LHCN-M2 (cell line): Measurements from ENCODE around the gene CNTNAP2. TPM values are rescaled to one million over a fixed set of nuclear protein-coding genes. Genes with fewer than 3 reads are reported as not detected.
A peak's percentile ranks its signal among the peaks of the same experiment; 100 is the strongest.

Experiments used
- DNase-seq: peaks from one replicate; pipeline ENCODE4 v3.0.0-alpha.2; 2012; ENCODE audit warnings: low read depth
- total RNA-seq: library from RNA; depleted of rRNA; stranded (reverse); fragments of >200 nt; gene quantifications from 2 replicates; pipeline ENCODE4 v1.2.3, GENCODE V29; 2014

The CNTNAP2 gene
- total RNA-seq, 1 experiment from 2014 or later = not detected

DNA sequence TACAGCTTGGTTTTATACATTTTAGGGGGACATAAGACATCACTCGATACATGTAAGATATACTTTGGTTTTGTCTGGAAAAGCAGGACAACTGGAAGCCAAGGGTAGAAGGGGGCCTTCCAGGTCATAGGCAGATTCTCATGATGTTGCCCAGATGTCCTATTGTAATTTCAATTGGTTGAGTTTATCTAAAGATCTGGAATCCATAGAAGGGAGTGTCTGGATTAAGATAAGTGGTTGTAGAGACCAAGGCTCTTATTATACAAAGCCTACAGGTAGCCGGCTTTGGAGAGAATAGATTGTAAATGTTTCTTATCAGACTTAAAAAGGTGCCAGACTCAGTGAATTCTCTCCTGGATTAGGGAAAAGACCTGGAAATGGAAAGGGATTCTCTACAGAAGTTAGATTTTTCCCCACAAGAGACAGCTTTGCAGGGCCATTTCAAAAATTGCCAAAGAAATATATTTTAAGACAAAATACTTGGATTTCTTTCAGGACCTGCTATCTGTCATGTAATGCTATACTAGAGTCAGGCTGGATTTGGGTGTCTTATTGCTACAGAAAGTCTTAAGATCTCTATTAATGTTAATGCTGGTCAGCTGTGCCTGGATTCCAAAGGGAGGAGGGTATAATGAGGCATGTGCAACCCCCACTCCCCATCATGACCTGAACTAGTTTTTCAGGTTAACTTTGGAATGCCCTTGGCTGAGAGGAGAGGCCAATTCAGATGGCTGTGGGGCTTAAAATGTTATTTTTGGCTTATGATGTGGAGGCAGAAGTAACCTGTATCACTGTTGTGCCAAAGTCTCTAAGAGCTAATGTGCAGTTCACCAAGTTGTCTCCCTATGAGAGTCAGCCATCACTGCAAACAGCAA is 1962.8 kb downstream of the CNTNAP2 start:
- no peak for DNase-seq

DNA sequence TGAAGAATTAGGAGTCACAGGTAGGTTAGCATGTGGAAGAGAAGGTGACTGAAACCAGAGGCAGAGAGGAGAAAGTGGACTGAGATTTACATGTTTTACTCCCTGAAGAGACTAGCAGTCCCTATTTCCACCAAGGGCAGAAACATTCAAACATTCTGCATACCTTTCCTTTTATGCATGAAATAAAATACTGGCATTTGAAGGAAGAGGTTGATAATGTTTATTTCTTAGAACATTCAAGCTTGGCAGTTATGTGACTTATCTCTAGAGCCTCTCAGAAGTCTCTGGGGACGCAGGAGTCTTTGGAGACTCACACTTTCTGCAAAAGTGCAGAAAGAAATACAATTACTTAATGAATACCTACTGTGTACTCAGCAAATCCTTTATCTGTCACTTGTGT is 1966.8 kb downstream of the CNTNAP2 start:
- DNase-seq = no peak

DNA sequence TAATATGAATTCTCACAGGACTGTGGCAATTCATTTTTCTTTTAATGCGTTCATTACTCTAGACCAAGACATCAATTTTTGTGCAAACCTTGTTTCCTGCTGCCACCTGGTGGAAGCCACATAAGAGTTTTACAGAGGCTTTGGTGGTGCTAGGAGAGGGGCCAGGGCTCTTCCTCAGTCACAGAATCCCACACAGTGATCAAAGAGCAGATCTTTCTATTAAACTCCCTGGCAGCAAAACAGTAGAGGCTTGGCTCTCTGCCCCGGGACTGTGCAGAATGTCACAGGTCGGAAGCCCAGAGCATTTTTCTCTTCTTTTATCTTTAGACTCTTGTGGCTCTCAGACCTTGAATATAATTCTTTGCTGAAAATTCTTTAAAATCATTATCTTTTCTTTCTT is 1967.5 kb downstream of the CNTNAP2 start:
- DNase-seq = peak; percentile 15

DNA sequence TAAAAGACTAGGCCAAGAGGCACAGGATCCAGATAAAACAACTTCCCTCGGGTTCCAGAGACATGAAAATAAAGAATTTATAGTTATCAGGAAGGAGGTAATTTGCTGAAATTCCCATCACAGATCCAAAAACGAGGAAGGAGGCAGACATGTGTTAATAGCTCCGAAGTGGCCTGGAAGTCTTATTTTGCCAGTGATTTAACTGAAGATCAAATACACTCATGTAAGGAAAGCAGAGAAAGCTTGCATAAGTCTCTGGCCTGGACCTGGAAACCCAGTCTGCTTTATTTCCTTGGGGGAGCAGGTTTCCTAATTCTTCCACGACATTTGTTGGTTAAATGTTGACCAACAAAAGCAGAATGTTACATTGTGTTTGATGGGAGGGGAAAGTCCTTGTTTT is 1975.3 kb downstream of the CNTNAP2 start:
- DNase-seq = no peak

DNA sequence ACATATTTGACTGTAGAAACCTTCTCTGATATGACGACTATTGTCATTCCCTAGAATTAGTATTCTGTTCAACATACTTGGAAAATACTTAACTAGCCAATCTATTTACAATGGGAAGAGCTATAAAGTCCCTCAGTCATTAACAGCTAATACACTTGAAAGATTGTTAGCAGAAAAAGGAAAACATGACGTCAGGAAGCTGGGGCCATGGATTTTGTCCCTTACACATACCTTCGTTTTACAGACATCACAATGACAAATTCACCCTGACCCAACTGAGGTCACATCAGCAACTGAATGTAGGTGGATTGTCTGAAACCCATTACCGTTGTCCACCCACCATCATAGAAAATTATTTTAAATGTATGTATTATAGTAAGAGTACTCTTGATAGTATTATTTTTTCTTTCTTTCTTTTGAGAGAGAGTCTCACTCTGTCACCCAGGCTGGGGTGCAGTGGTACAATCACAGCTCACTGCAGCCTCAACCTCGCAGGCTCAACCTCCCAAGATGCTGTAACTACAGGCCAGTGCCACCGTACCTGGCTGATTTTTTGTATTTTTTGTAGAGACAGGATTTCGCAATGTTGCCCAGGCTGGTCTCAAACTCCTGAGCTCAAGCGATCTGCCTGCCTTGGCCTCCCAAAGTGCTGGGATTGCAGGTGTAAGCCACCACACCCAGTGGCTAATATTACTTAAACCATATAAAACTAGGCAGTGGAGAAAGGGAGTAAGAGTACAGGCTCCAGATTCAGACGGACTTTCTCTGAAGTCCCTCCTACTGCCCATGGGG is 1977.0 kb downstream of the CNTNAP2 start:
- no peak for DNase-seq

DNA sequence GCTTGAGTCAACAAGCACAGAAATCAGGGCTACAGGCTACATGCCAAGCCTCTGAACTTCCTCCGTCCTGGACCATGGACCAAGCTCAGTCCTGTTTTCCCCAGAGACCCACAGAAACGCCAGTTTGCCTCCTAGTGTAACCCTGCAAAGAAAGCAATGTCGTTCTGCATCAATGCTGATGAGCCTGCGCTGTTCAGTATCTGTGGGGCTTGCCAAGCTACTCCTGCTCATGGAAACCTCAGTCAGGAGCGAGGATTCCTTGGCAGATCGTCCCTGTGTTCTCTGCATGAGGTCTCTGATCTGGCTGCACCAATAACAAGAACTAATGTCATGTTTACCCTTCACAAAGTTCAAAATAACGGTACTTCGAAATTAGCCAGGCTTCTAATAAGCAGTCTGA is 1978.5 kb downstream of the CNTNAP2 start:
- DNase-seq = no peak

DNA sequence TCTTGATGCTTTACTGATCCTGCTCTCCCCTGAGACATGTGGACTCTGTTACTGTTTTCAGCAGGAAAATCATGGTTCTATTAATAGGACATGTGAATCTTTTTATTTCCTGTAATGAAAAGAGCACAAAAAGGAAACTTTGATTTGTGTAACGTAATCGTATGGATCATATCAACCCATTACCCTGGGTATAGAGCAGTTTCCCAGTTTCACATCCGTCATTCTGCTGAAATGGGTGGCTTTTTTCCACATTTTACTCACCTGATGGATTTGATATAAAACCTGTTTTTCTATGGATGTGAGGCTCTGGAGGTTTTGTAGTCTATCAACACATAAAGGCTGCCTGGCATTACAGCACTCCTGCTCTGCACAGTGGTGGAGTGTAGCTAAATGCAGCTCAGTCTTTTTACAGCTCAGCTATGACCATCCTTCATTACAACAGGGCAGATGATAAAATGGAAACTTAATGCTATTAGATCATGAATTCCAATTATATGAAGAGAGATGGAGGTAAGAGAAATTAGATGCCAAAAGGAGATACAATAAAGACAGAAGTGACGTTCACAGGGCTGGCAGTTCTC is 1987.6 kb downstream of the CNTNAP2 start:
- no peak for DNase-seq

DNA sequence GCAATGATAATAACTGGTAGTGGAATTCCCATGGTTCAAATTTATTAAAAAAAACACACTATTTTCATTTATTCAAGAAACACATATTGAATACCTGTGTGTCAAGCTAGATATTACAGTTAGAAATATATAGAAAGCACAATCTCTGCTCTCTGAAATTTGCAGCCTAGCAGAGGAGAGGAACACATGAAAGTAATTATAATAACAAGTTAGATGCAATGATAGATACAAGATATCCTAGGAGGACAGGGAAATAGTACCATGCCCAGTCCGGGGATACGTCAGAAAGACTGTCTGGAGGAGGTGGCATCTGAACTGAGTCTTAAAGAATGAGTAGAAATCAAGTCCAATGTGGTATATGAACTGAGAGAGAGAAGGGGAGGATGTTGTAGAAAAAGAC is 1988.3 kb downstream of the CNTNAP2 start:
- DNase-seq = no peak

DNA sequence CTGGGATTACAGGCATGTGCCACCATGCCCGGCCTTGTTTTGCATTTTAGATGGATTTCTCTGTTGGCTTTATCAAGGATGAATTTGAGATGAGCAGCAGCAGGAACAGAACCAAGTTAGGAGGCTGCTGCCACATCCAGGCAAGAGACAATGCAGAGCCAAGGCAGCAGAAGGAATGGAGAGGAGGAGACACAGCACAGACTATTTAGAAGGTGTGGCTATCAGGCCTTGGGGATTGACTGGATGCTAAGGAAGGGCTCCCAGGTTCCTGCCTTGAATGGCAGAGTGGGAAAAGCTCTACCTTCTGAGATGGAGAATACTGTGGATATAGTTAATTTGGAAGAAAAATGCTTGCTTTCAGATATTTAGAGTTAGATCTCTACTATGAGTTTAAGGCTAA is 1989.3 kb downstream of the CNTNAP2 start:
- DNase-seq = no peak

DNA sequence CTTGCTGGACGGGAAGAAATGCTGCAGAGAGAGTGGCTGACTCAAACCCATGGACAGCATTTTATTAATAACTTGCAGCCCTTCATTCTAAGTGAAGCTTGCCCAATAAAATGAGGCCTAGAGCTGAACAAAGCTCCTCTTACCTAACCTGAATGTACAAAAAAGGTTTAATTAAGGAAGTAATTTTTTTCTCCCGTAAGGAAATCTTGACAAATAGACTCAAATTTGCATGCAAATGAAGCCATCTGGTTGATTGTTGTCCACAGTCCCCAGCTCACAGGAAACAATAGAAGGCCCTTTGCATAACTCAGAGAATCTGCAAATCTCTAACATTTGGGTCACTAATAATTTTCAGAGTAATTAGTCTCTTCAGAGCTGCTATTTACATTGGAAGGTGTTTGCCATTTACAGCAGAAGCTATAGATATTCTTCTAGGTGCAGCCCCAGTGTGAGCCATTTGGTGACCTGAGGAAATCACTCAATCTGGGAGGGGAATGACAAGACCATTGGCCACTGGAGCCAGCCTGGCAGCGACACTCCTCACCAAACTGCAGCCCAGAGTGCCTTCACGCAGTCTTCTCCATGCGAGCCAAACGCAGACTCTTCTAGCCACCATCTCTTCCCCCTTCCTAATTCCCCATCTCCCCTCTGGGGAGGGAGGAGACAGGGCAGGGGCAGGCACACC is 1991.0 kb downstream of the CNTNAP2 start:
- no peak for DNase-seq

DNA sequence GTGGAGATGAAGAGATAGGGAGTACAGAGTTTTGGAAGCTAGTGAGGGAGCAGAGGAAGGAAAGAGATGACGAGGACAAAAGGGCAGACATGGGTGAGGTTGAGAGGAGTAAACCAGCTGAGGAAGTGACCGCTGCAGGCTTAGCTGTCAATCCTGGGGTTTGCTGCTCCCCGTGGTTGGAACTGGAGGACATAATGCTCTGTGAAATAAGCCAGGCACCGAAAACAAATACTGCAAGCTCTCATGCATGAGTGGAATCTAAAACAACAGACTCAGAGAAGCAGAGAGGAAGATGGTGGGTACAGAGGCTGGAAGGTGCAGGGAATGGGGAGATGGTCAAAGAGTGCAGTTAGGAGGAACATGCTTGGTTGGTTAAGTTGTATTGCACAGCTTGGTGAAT is 1991.8 kb downstream of the CNTNAP2 start:
- no peak for DNase-seq

DNA sequence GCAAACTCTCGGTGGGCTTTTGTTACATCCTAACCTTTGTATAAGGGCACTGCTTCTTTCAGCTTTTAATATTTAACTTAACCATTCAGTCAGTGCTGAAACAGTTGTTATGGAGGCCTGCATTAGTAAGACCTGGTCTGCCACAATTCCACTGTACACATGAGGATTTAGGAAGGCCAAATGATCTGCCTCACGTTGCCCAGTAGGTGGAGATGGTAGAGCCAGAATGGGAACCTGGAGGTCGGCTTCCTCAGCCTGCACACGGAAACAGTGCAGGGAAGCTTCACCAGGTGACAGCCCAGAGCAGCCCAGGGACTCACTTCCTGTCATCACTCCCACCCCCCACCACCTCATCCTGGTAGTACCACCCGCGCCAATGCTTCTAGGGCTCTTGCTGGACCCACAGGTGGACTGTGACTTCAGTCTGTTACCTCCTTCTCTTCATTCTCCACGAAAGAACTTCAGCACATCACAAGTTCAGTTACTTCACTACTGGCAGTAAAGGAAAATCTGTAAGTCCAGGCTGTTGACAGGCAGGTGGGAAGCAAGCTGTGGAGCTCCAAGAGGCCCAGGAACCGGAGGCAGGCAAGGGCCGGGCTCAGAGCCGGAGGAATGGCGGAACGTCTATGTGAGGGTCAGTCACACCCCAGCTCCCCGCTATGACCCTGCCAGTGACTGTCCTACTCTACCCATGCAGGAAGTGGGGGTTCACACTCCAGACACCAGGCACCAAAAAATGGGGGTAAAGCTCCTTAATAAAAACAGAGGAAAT is 1993.7 kb downstream of the CNTNAP2 start:
- DNase-seq = no peak

DNA sequence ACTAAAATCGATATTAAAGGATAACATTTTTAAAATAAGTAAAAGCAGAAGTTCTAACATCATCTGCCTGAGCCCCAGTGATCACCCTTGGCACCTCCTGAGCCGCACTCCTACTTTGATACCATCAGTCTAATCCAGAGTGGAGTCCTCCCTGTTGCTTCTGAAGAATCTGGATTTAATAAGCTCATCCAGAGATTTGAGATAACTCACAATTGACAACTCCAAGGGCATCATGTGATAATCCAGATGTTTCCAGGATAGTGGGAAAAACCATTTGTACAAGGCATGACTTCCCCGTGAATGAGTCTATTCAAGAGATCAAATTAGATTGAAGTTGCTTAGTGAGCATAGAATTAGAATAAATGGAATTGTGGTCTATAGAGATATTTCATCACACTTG is 1998.2 kb downstream of the CNTNAP2 start:
- no peak for DNase-seq

DNA sequence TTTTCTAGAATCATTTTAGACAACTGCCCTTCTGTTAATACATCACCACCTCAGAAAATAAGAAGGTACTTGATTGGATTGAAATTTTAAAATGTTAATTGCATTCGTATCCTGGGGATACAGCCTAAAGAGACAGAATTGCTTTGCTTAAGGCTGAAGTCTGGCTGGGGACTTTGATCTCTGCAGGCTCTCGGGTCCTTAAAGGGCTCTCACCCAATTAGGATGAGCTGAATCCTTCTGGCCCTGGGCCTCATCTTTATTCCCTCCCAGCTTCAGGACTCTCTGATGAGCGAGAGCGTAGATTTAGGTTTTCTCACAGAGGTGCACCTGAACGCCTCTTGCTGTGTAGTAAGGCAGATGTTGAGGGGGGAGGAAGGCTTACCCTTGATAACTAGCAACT is 1998.7 kb downstream of the CNTNAP2 start:
- no peak for DNase-seq

DNA sequence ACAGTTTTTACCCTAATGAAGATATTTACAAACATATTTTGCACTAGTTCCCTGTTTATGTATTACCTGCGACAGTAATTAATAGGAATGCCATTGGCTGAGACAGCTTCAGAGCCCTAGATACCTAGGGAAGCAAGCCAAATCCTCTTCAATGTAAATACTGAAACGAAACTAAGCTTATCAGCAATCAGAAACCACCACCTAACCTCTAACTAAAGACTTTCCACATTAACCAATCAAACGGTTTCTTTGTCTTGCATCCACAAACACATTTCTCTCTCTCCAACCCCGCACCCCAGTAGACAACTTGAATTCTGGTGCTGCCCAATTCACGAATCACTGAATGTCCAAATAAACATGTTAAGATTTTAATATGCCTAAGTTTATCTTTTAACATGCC is 1999.6 kb downstream of the CNTNAP2 start:
- no peak for DNase-seq

DNA sequence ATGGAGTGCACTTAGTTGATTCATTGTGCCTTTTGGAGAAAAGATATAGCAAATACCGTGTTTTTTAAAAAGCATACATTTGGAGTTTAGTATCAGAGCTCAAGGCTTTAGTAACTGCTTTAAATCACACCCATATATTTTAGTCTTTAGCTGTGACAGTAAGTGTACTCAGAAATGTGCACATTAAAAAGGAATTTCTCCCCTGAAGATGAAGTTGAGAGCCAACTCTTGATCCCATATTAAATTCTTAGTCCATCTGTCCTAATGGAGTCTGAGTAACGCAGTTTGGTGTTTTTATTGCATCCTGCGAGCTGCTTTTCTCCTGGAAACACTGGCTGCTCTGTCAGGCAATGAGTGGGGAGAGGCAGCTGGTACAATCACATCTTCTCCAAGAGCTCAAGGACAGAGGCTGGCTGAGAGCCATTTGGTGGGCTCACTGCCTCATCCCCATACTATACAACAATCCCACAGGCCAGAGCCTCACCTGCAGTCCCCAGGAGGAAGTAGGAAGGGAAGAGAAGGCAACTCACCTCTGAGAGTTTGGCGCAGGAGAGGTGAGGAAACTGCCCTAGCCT is 2000.3 kb downstream of the CNTNAP2 start:
- no peak for DNase-seq

DNA sequence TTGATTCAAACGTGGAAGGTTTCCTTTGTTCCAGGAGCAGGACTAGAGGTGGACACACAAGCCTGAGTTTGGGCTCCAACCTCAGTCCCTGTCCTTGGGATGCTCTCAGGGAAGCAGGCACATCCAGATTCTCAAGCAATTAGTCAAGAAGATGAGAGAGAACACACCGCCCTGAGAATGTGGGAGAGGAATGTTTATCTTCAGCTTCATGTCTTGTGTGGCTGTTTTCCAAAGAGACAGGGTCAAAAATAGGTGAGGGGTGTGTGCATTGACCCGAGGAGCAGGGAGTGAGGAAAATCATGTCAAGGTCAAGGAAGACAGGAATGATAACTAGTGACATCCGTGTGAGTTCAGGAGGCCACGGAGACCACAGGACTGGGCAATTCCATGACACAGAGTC is 2001.8 kb downstream of the CNTNAP2 start:
- no peak for DNase-seq

DNA sequence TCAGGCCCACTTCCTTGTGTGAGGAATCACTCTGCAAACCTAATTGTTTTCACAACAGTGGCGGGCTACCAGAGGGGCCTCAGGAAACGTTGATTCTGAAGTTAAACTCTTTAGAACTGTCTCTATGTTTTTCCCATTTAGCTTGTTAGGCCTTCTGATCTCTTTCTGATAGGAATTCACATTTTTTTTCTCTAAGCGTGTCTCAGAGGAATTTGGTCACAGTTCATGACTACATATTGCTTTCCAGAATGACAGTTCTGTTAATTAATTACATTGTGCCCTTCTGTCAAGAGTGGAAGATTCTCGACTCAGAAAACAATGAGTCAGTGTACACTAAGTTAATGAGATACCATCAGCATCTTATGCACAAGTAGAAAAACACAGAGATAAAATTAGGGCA is 2004.8 kb downstream of the CNTNAP2 start:
- no peak for DNase-seq

DNA sequence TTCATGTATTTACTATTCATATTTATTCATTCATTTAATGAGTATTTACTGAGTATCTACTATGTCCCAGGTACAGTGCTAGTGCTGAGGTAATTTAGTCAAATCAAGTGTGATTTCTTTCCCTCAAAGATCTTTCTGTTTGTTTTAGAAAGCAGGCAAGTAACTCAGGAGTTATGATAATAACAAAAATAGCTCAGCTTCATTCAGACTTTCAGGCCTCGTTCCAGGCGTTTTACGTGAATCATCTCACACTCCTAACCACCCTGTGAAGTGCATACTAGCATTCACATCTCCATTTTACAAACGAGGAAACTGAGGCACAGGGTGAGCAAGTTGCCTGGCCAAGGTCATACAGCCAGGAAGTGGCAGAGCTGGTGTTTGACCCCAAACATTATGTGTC is 2005.2 kb downstream of the CNTNAP2 start:
- no peak for DNase-seq

DNA sequence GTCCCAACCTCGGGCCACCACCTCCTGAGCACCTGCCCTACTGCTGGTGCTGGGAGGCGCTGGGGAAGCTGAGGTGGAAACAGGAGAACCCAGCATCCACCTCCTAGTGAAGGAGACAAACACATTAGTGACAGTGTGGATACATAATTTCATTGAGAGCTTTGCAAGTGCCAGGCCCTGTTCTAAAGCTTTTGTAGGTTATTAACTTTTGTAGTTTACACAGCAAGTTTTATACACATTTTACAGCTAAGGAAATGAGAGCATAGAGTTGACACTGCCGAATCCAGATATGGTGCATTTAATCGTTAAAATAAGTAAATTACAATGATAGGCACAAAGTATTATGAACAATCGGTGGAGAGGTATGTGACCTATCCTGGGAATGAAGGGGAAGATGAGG is 2007.9 kb downstream of the CNTNAP2 start:
- no peak for DNase-seq

DNA sequence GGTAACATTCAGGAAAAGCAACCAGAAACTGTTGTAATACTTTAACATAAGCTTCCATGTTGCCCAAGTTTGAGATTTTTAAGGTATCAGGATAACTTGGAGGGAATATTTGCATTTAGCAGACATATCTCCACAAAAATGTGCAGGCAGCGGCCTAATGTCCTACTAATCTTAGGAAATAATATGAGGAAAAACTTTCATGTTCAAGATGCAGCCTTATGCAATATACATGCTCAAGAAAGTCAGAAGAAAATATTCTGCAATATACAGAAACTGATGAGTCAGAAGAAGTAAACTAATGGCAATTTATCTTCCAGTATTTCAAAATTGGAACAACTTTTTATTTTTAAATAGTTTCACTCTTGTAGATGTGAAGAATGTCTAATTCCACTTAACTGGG is 2010.8 kb downstream of the CNTNAP2 start:
- DNase-seq = no peak
